GM12873 (cell line): ENCODE results near the gene SOX10.

ENCODE experiments used
- CTCF ChIP-seq: IDR thresholded peaks from 2 replicates; pipeline ENCODE4 v1.5.1; 2012; ENCODE audit warnings: low read depth, mild to moderate bottlenecking, moderate library complexity, low read length, control low read depth; ENCODE audit not compliant: insufficient read depth; ENCODE audit errors: missing control alignments

SOX10 gene

GRCh38 chr22:37931893-37932389 is 52.4 kb downstream of the SOX10 start:
- TF ChIP-seq CTCF, result no peak

GRCh38 chr22:37930952-37931440 is 53.4 kb downstream of the SOX10 start:
- TF ChIP-seq CTCF, result no peak

- peak; percentile 68 for TF ChIP-seq CTCF
Observed at GRCh38 chr22:37930270-37930951, 53.9 kb downstream of the SOX10 start.

GRCh38 chr22:37929390-37929789 is 55.0 kb downstream of the SOX10 start:
- TF ChIP-seq CTCF, result no peak

- no peak for TF ChIP-seq CTCF
Observed at GRCh38 chr22:37927637-37927936, 56.8 kb downstream of the SOX10 start.

- TF ChIP-seq CTCF, result no peak
Observed at GRCh38 chr22:37926771-37927636, 57.4 kb downstream of the SOX10 start.

GRCh38 chr22:37926358-37926757 is 58.0 kb downstream of the SOX10 start:
- no peak for TF ChIP-seq CTCF
